ENCODE results near the gene CCZ1B. TPM values are rescaled to one million over a fixed set of nuclear protein-coding genes. Genes with fewer than 3 reads are reported as not detected.
"Not testable (repeated sequence)": the region's sequence is repeated elsewhere in the genome, so short reads cannot be mapped to it uniquely, and the experiment has no call there.

The CCZ1B gene
- total and polyA plus RNA-seq, 5 donors from 2014 or later = 18.3 to 90.3 (median 36.3) TPM

DNA sequence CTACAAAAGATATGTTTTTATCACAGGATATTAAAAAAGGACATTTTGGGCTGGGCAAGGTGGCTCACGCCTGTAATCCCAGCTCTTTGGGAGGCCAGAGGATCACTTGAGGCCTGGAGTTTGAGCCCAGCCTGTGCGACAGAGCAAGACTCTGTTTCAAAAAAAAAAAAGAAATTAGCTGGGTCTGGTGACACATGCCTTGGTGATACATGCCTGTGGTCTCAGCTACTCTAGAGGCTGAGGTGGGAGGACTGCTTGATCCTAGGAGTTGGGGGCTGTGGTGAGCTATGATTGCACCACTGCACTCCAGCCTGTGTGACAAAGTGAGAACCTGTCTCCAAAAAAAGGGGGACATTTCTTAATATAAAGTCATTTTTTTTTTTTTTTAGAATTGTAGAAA is 25.7 kb downstream of the CCZ1B start:
- H3K4me1 ChIP-seq (ENCODE audit: control insufficient read depth, insufficient read depth, low read length, poor library complexity, severe bottlenecking); H3K4me1 Mint-ChIP-seq; H3K9me3 Mint-ChIP-seq; H3K27me3 Mint-ChIP-seq; H3K27me3 ChIP-seq (ENCODE audit: control insufficient read depth, insufficient read depth, low read length); H3K4me3 Mint-ChIP-seq; H3K4me3 ChIP-seq (ENCODE audit: low read depth, low read length); H3K27ac Mint-ChIP-seq; H3K36me3 Mint-ChIP-seq; H3K9me3 ChIP-seq (ENCODE audit: control insufficient read depth in 2 of 2, low read length in 2 of 2); H3K27ac ChIP-seq (ENCODE audit: insufficient read depth, low read length, poor library complexity, severe bottlenecking); ATAC-seq (ENCODE audit: low read depth in 2 of 2); H3K36me3 ChIP-seq (ENCODE audit: control insufficient read depth, insufficient read depth, low read length); DNase-seq: not testable (repeated sequence)

DNA sequence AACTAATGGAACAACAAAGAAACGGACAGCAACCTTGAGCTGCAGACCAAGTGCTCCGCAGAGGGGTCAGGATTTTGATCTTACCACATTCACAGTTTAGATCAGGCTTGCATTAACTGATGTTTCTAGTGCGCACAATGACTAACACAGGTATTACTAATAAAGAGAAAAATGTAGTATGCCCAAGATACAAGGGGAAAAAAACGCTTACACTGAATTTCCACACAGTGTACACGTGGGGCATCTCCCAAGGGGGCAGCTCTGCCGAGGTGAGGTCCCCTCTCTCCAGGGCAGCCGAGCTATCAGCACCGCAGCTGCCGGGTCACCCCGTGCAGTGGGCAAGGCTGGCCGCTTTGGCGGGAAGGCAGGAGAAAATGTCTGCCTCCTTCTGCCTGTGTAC is 26.2 kb downstream of the CCZ1B start:
- DNase-seq; H3K27ac ChIP-seq (ENCODE audit: insufficient read depth, low read length, poor library complexity, severe bottlenecking); H3K27me3 ChIP-seq (ENCODE audit: control insufficient read depth, insufficient read depth, low read length); H3K27ac Mint-ChIP-seq; H3K4me1 ChIP-seq (ENCODE audit: control insufficient read depth, insufficient read depth, low read length, poor library complexity, severe bottlenecking); H3K27me3 Mint-ChIP-seq; H3K4me3 ChIP-seq (ENCODE audit: low read depth, low read length); H3K9me3 ChIP-seq (ENCODE audit: control insufficient read depth in 2 of 2, low read length in 2 of 2); H3K9me3 Mint-ChIP-seq; H3K36me3 ChIP-seq (ENCODE audit: control insufficient read depth, insufficient read depth, low read length); ATAC-seq (ENCODE audit: low read depth in 2 of 2); H3K36me3 Mint-ChIP-seq; H3K4me3 Mint-ChIP-seq; H3K4me1 Mint-ChIP-seq: not testable (repeated sequence)

DNA sequence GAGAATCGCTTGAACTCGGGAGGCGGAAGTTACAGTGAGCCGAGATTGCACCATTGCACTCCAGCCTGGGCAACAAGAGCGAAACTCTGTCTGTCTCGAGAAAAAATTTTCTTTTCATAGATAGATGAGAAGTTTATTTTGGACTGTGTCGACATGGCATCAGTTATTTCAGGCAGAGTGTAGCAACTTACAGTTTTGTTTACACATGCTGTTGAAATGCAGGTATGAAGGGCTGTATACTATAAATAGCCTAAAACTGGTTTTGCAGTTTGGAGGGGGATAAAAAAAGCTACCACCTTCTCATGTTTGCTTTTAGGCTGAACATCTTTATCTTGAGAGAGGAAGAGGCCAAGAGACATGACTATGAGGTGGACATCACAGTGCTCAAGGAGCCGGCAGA is 28.0 kb downstream of the CCZ1B start:
- not testable (repeated sequence) for H3K4me1 Mint-ChIP-seq; H3K9me3 ChIP-seq (ENCODE audit: control insufficient read depth in 2 of 2, low read length in 2 of 2); H3K27ac Mint-ChIP-seq; H3K9me3 Mint-ChIP-seq; H3K27me3 ChIP-seq (ENCODE audit: control insufficient read depth, insufficient read depth, low read length); H3K27ac ChIP-seq (ENCODE audit: insufficient read depth, low read length, poor library complexity, severe bottlenecking); H3K4me1 ChIP-seq (ENCODE audit: control insufficient read depth, insufficient read depth, low read length, poor library complexity, severe bottlenecking); H3K27me3 Mint-ChIP-seq; H3K4me3 ChIP-seq (ENCODE audit: low read depth, low read length); H3K4me3 Mint-ChIP-seq; ATAC-seq (ENCODE audit: low read depth in 2 of 2); H3K36me3 Mint-ChIP-seq; DNase-seq; H3K36me3 ChIP-seq (ENCODE audit: control insufficient read depth, insufficient read depth, low read length)

DNA sequence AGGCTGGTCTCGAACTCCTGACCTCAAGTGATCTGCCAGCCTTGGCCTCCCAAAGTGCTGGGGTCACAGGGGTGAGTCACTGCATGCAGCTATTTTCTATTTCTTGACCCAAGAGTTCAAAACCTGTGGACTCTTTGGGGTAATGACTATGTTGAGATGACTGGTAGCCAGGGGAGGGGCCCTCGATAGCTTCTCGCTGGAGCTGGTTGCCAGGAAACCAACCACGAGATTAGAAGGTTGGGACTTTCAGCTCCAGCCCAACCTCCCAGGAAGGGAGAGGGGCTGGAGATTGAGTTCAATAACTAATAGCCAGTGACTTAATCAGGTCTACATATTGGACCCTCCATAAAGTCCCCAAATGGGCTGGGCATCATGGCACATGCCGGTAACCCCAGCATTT is 28.9 kb downstream of the CCZ1B start:
- not testable (repeated sequence) for ATAC-seq (ENCODE audit: low read depth in 2 of 2); H3K4me3 Mint-ChIP-seq; H3K4me3 ChIP-seq (ENCODE audit: low read depth, low read length); H3K27ac Mint-ChIP-seq; H3K36me3 ChIP-seq (ENCODE audit: control insufficient read depth, insufficient read depth, low read length); H3K27ac ChIP-seq (ENCODE audit: insufficient read depth, low read length, poor library complexity, severe bottlenecking); H3K4me1 Mint-ChIP-seq; H3K27me3 ChIP-seq (ENCODE audit: control insufficient read depth, insufficient read depth, low read length); H3K4me1 ChIP-seq (ENCODE audit: control insufficient read depth, insufficient read depth, low read length, poor library complexity, severe bottlenecking); DNase-seq; H3K9me3 Mint-ChIP-seq; H3K36me3 Mint-ChIP-seq; H3K9me3 ChIP-seq (ENCODE audit: control insufficient read depth in 2 of 2, low read length in 2 of 2); H3K27me3 Mint-ChIP-seq

DNA sequence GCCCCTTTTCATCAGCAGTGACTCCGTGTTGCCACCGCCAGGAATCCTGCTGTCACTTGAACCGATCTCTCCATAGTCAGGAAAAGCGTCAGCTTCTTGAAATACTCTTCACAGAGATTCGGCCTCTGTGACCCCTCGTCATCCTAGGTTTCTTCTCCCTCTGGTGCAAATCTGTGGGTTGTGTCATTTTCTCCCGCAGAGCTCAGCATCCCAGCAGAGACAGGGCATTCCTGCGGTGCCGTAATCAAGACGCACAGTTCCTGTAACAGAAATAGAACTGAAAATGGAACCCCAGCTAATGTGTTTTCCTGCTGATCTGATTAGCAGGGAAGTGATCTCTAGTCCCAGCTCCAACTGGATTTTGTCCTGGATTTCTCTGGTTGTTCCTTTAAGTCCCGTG is 31.8 kb downstream of the CCZ1B start:
- not testable (repeated sequence) for H3K4me1 Mint-ChIP-seq; ATAC-seq (ENCODE audit: low read depth in 2 of 2); H3K4me3 Mint-ChIP-seq

DNA sequence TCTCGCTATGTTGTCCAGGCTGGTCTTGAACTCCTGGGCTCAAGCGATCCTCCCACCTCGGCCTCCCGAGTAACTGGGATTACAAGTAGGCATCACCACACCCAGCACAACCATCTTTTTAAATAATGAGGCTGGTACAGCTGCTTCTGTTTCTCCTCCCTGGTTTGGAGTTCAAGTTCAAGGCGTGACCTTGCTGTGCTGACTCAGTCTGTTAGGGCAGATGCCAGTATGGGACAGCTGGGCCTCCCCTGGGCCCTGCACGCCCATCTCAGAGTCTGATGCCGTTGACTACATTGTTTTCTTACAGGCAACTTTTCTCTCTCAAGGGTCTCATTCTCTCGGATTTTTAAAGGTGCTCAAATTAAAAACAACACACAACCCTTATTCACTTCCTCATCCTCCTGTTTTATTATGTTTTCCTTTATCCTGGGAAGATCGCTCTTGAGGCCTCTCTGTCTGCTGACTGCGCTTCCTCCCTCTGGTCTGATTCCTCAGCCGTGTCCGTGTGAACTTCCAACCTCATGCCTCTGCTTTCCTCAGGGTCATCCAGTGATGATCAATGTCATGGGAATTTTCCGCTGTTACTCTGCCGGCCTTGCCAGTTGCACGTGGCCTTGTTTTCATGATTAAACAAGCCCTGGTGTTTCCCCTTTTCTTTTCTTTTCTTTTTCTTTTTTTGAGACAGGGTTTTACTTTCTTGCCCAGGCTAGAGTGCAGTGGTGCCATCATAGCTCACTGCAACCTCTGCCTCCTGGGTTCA is 33.8 kb downstream of the CCZ1B start:
- not testable (repeated sequence) for H3K36me3 ChIP-seq (ENCODE audit: control insufficient read depth, insufficient read depth, low read length); ATAC-seq (ENCODE audit: low read depth in 2 of 2); H3K27ac Mint-ChIP-seq; H3K27me3 Mint-ChIP-seq; H3K9me3 Mint-ChIP-seq; H3K4me1 Mint-ChIP-seq; H3K27ac ChIP-seq (ENCODE audit: insufficient read depth, low read length, poor library complexity, severe bottlenecking); H3K4me1 ChIP-seq (ENCODE audit: control insufficient read depth, insufficient read depth, low read length, poor library complexity, severe bottlenecking); DNase-seq; H3K27me3 ChIP-seq (ENCODE audit: control insufficient read depth, insufficient read depth, low read length); H3K4me3 ChIP-seq (ENCODE audit: low read depth, low read length); H3K36me3 Mint-ChIP-seq; H3K9me3 ChIP-seq (ENCODE audit: control insufficient read depth in 2 of 2, low read length in 2 of 2); H3K4me3 Mint-ChIP-seq

More for the DNA sequence above, 31.8 kb downstream of the CCZ1B start:
- H3K9me3 Mint-ChIP-seq; H3K27me3 ChIP-seq (ENCODE audit: control insufficient read depth, insufficient read depth, low read length); H3K36me3 Mint-ChIP-seq; H3K4me1 ChIP-seq (ENCODE audit: control insufficient read depth, insufficient read depth, low read length, poor library complexity, severe bottlenecking); H3K9me3 ChIP-seq (ENCODE audit: control insufficient read depth in 2 of 2, low read length in 2 of 2); H3K4me3 ChIP-seq (ENCODE audit: low read depth, low read length); DNase-seq; H3K27me3 Mint-ChIP-seq; H3K27ac ChIP-seq (ENCODE audit: insufficient read depth, low read length, poor library complexity, severe bottlenecking); H3K27ac Mint-ChIP-seq; H3K36me3 ChIP-seq (ENCODE audit: control insufficient read depth, insufficient read depth, low read length): not testable (repeated sequence)

DNA sequence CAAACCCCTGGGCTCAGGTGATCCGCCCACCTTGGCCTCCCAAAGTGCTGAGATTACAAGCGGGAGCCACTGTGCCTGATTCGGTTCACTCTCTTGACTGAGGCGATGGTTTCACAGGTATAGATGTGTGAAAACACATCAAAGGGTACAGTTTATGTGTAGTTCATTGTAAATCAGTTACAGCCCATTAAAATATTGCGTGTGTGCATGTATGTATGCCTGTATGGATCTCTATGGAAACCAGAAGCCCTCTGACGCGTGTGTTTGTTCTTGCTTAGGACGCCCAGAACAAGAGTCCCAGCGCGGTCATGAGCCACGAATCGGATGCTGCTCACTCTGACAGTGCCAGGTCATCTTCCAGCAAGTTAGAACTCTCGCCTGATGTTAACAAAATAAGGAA is 36.7 kb downstream of the CCZ1B start:
- H3K4me3 Mint-ChIP-seq; H3K27ac ChIP-seq (ENCODE audit: insufficient read depth, low read length, poor library complexity, severe bottlenecking); H3K27me3 Mint-ChIP-seq; H3K36me3 Mint-ChIP-seq; H3K27ac Mint-ChIP-seq; H3K9me3 ChIP-seq (ENCODE audit: control insufficient read depth in 2 of 2, low read length in 2 of 2); H3K4me1 ChIP-seq (ENCODE audit: control insufficient read depth, insufficient read depth, low read length, poor library complexity, severe bottlenecking); H3K4me1 Mint-ChIP-seq; H3K27me3 ChIP-seq (ENCODE audit: control insufficient read depth, insufficient read depth, low read length); H3K9me3 Mint-ChIP-seq; H3K4me3 ChIP-seq (ENCODE audit: low read depth, low read length); DNase-seq; ATAC-seq (ENCODE audit: low read depth in 2 of 2); H3K36me3 ChIP-seq (ENCODE audit: control insufficient read depth, insufficient read depth, low read length): not testable (repeated sequence)

DNA sequence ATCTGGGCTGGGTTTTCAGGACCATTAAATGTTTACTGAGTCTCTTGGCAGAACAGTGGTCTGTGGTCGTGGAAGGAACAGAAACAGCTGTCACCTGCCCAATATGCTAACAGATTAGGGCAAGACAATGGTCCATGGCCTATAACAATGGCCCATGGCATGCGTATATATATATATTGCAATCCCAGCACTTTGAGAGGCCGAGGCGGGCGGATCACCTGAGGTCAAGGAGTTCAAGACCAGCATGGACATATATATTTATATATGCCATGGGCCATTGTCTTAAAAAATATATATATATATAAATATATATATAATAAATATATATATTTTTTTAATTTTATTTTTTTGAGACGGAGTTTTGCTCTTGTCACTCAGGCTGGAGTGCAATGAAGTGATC is 44.5 kb downstream of the CCZ1B start:
- not testable (repeated sequence) for H3K27ac ChIP-seq (ENCODE audit: insufficient read depth, low read length, poor library complexity, severe bottlenecking); H3K36me3 Mint-ChIP-seq; ATAC-seq (ENCODE audit: low read depth in 2 of 2); H3K4me3 ChIP-seq (ENCODE audit: low read depth, low read length); H3K4me1 Mint-ChIP-seq; H3K9me3 ChIP-seq (ENCODE audit: control insufficient read depth in 2 of 2, low read length in 2 of 2); H3K9me3 Mint-ChIP-seq; H3K27me3 ChIP-seq (ENCODE audit: control insufficient read depth, insufficient read depth, low read length); H3K27me3 Mint-ChIP-seq; H3K27ac Mint-ChIP-seq; H3K4me1 ChIP-seq (ENCODE audit: control insufficient read depth, insufficient read depth, low read length, poor library complexity, severe bottlenecking); DNase-seq; H3K4me3 Mint-ChIP-seq; H3K36me3 ChIP-seq (ENCODE audit: control insufficient read depth, insufficient read depth, low read length)
